Measurements from ENCODE around the gene SEMA4G.

Gene SEMA4G

DNA sequence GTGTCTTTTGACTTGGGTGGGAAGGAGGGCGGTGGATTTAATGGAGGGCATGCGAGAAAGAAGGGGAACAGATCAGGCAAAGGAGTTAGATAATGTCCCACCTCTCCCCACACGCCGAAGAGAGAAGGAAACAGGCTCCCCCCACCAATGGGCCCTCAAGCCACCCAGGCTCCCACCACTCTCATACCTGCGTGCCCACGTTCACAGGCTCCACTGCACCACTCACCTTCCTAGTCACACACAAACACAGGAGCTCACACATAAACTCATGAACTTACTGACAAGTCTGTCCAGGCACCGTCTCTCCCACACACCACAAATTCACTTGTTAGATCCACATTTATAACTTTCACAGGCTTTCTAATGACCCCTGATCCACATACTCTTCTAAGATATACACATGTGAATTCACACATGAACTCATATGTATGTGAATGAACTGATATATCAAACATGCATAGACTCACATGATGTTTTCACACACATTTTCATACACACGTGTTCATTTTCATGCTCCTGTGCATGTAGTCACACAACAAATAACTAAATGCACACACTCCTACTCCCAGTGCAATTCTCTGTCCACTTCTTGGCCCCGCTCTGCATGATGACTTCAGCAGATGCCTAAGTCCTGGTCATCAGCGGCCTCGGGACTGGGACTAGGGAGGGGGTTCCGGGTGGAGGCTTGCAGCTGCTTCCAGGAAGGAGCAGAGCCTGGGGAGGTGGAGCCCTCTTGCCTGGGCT is 31.8 kb downstream of the SEMA4G start:
- Histone ChIP-seq H3K4me3 (ENCODE audit: low read depth, low read length) (peak overlapping the region; percentile 92), H2AFZ (peak overlapping the region; percentile 82), H3K4me1 (peaks cover 22% of the 10 kb centered on the region), H3K27me3 (ENCODE audit: control insufficient read depth, insufficient read depth, low read length) (no peaks in the 10 kb centered on the region), H3K79me2 (peaks cover 3% of the 10 kb centered on the region), H3K9ac (peak overlapping the region; percentile 94), H3K36me3 (ENCODE audit: control insufficient read depth, insufficient read depth, low read length) (no peaks in the 10 kb centered on the region), H3K27ac (peak overlapping the region; percentile 83), H3K4me2 (ENCODE audit: low read length) (peak overlapping the region; percentile 98), H3K9me3 (ENCODE audit: control insufficient read depth, low read length) (no peaks in the 10 kb centered on the region)
- TF ChIP-seq, protein P1, sequence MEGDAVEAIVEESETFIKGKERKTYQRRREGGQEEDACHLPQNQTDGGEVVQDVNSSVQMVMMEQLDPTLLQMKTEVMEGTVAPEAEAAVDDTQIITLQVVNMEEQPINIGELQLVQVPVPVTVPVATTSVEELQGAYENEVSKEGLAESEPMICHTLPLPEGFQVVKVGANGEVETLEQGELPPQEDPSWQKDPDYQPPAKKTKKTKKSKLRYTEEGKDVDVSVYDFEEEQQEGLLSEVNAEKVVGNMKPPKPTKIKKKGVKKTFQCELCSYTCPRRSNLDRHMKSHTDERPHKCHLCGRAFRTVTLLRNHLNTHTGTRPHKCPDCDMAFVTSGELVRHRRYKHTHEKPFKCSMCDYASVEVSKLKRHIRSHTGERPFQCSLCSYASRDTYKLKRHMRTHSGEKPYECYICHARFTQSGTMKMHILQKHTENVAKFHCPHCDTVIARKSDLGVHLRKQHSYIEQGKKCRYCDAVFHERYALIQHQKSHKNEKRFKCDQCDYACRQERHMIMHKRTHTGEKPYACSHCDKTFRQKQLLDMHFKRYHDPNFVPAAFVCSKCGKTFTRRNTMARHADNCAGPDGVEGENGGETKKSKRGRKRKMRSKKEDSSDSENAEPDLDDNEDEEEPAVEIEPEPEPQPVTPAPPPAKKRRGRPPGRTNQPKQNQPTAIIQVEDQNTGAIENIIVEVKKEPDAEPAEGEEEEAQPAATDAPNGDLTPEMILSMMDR (IDR thresholded peaks at IDR 0.05) = no peak

GRCh38 chr10:101001659-101002035 is 32.3 kb downstream of the SEMA4G start:
- TF ChIP-seq, protein P1 (IDR thresholded peaks at IDR 0.05) = no peak
- Histone ChIP-seq H3K9me3 (ENCODE audit: control insufficient read depth, low read length) (no peaks in the 10 kb centered on the region), H3K4me2 (ENCODE audit: low read length) (peak overlapping the region; percentile 98), H3K36me3 (ENCODE audit: control insufficient read depth, insufficient read depth, low read length) (no peaks in the 10 kb centered on the region), H2AFZ (no peak overlapping the region), H3K4me1 (peaks cover 19% of the 10 kb centered on the region), H3K4me3 (ENCODE audit: low read depth, low read length) (peak overlapping the region; percentile 92), H3K9ac (no peak overlapping the region), H3K27me3 (ENCODE audit: control insufficient read depth, insufficient read depth, low read length) (no peaks in the 10 kb centered on the region), H3K27ac (peak overlapping the region; percentile 83), H3K79me2 (peaks cover 3% of the 10 kb centered on the region)

DNA sequence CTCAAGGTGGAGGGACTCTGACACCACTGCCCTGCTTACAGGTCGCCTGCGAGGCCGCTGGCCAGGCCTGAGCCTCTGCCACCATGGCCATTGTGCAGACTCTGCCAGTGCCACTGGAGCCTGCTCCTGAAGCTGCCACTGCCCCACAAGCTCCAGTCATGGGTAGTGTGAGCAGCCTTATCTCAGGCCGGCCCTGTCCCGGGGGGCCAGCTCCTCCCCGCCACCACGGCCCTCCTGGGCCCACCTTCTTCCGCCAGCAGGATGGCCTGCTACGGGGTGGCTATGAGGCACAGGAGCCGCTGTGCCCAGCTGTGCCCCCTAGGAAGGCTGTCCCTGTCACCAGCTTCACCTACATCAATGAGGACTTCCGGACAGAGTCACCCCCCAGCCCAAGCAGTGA is 33.2 kb downstream of the SEMA4G start:
- TF ChIP-seq, protein P1 (IDR thresholded peaks at IDR 0.05) = no peak
- no peaks in the 10 kb centered on the region for H3K36me3 ChIP-seq (ENCODE audit: control insufficient read depth, insufficient read depth, low read length)
- no peak overlapping the region for H2AFZ ChIP-seq
- H3K4me1 ChIP-seq = peaks cover 17% of the 10 kb centered on the region
- no peak overlapping the region for H3K9ac ChIP-seq
- H3K4me2 ChIP-seq (ENCODE audit: low read length) = peak overlapping the region; percentile 11
- H3K27me3 ChIP-seq (ENCODE audit: control insufficient read depth, insufficient read depth, low read length) = no peaks in the 10 kb centered on the region
- H3K79me2 ChIP-seq = peaks cover 3% of the 10 kb centered on the region
- no peaks in the 10 kb centered on the region for H3K9me3 ChIP-seq (ENCODE audit: control insufficient read depth, low read length)
- H3K4me3 ChIP-seq (ENCODE audit: low read depth, low read length) = no peak overlapping the region
- H3K27ac ChIP-seq = no peak overlapping the region

- H3K9ac ChIP-seq = no peak overlapping the region
- H3K36me3 ChIP-seq (ENCODE audit: control insufficient read depth, insufficient read depth, low read length) = no peaks in the 10 kb centered on the region
- no peaks in the 10 kb centered on the region for H3K27me3 ChIP-seq (ENCODE audit: control insufficient read depth, insufficient read depth, low read length)
- H3K4me2 ChIP-seq (ENCODE audit: low read length) = no peak overlapping the region
- peaks cover 14% of the 10 kb centered on the region for H3K4me1 ChIP-seq
- peaks cover 3% of the 10 kb centered on the region for H3K79me2 ChIP-seq
- TF ChIP-seq, protein P1 (IDR thresholded peaks at IDR 0.05) = no peak
- no peak overlapping the region for H3K4me3 ChIP-seq (ENCODE audit: low read depth, low read length)
- no peak overlapping the region for H3K27ac ChIP-seq
- no peak overlapping the region for H2AFZ ChIP-seq
- H3K9me3 ChIP-seq (ENCODE audit: control insufficient read depth, low read length) = no peaks in the 10 kb centered on the region
These were observed 34.4 kb downstream of the SEMA4G start for GRCh38 chr10:101003639-101004206.

Data from parathyroid adenoma (tissue), 2 donors.